ENCODE data around the gene ARNT2.

Gene ARNT2

GRCh38 chr15:80466543-80466942 lies 62.4 kb downstream of the ARNT2 start:
- no peak for DNase-seq

DNA sequence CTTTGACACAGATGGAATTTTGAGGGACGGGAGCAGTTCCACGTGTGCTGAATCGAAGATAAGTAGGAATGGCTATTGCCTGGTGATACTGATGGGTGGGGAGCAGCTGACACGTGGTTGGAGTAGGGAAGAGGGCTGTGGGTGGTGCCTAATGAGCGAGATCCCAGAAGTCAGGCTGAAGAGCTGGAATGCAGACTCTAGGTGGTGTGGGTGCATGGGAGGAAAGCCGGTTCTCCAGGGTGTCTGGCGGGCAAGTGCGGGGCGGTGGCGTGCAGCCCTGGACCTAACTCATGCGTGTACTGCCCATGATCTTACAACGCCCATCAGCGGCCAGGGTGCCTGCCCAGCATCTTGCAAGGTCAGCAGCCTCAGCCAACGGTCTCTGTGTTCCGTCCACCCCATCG lies 63.1 kb downstream of the ARNT2 start:
- DNase-seq: no peak

DNA sequence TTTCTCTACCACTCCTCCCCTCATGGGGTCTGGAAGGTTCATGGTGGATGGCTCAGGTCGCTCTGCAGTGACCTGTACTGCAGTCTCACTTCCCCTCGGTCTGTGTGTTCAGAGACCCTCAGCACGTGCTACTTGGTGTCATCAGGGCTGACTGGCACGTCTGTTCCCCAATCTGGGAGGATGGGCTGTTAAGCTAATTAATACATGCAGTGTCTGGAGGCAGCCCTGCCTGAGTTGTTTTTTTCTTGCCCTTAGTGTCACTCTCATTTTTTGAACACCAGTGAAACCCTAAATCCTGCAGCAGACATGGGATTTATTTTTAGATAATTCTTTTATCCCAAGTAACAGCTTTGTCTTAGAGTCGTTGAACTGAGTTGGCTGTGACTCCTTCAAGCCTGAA lies 64.6 kb downstream of the ARNT2 start:
- no peak for DNase-seq

DNA sequence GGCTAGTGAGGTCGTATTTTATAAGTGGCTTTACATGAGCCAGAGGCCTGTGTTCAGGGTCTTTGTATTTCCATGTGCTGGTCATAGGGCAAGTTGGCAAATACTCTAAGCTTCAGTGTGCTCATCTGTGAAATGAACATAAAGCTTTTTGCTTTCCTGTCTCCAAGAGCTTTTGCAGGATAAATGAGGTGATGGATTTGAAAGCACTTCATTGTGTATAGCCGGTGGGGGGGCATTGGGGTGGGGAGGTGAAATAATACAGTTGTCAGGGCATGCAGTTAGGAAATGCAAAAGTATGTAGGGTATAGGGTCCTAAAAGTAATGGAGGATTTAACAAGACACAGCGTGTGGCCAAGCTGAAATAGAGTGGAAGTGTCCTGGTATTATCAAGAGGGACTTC lies 67.7 kb downstream of the ARNT2 start:
- no peak for DNase-seq

DNA sequence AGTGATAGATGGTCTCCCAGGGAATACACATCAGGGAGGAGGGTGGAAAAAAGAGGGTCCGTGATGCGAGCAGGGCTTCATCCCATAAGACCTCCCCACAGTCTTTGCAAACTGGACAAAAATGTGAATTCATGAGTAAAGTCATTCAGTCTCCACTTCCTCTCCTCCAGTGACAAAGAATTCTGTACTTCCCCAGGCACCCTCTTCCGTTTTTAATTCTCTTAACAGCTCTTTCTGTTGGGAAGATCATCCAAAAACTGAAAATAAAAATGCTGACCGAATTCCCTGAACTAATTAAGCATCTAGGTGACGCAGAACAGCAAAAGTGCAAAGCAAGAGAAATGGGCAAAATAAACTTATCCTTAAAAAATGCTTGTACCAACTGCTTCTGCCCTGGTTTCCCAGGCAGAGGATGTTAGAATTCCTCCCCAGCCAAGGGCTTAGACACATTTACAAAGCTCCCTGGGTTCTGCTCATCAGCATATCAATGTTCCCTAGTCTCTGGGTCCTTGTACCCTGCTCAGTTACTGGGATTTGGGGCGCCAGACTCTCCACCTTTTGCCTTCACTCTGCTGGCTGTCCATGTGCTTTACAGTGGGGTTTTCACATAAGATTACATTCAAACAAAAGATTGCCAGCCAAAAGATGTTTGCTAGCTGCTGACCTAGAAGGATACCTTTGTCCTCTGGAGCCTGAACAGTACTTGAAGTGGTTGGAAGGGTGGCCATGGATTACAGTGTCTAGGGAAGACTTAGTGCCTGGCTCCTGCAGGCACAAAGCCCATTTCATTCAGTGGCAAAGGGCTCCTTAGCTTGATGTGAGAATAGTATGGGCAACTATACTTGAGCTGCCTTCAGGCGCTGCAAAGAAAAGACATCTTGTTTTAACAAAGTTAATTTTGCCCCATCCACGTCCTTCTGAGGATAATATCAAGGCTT lies 69.4 kb downstream of the ARNT2 start:
- no peak for DNase-seq

- DNase-seq: peak; percentile 37
Observed at GRCh38 chr15:80474224-80475215, 70.3 kb downstream of the ARNT2 start.

DNA sequence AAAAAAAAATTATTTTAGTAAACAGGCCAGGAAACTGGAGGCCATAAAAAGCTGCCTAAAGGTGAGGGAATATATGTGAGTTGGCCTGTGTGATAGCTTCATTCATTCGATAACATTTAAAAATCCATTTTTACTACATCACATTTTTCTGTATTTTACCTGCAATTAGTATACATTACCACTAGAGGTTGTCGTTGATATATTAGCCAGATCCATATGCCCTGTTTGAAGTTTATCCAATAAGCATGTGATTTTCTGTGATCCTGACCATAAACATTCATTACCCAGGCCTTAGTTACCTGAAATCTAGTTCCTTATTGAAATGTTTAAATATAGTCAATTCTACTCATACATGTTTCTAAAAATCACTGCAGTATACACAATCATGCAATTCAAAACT lies 71.4 kb downstream of the ARNT2 start:
- DNase-seq: no peak

GRCh38 chr15:80476036-80476435 lies 71.9 kb downstream of the ARNT2 start:
- no peak for DNase-seq

- peak; percentile 54 for DNase-seq
Observed at GRCh38 chr15:80478075-80478474, 73.9 kb downstream of the ARNT2 start.

- no peak for DNase-seq
Observed at GRCh38 chr15:80479191-80479590, 75.0 kb downstream of the ARNT2 start.

DNA sequence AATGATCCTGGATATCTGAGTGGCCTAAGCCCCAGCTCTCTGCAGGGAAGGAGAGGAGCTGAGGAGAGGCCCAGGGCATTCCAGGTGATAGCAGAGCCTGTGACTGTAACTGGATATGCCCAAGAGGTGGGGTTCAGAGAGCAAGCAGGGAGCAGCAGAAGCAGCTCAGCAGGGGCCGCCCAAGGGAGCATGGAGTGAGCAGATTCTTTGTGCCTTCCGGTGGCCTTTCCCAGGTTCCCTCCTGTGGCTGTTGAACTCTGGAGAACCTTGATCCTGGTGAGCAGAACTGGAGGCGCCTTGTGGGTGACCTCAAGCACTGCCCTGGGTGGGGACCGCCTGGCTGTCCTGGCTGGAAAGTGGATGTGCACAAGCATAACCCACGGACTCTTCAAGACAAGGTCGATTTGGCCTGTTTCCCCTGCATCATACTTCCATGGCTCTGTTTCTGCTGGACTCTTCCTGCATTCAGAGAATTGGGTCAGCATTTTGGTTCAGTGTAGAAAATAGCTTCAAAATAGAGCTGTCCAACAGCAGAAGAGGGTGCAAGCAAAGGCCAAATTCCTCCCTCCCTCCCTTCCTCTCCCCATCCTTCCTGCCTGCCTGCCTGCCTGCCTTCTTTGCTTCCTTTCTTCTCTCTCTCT lies 76.1 kb downstream of the ARNT2 start:
- DNase-seq: peak; percentile 73

- DNase-seq: peak; percentile 99
Observed at GRCh38 chr15:80480909-80481308, 76.7 kb downstream of the ARNT2 start.

GRCh38 chr15:80482696-80483095 lies 78.5 kb downstream of the ARNT2 start:
- peak; percentile 53 for DNase-seq

DNA sequence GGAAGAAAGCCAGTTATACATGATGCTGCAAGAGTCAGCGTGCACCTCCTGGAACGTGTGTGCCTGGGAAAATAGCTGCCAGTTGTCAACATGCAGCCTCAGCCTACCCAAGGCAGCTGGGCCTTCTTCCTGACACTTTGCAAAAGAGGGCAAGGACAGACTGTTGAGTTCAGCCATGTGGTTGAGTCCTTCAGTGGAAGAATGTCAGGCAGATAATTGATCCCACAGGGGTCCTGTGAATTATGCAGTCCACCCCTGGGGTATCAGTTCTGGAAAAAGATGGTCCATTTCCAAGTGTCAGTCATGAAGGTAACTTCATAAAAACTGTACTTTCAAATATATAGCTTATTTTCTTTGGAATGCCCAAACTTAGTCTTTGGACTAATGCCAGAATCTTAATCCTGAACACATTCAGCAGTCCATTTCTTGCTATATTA lies 79.6 kb downstream of the ARNT2 start:
- peak; percentile 81 for DNase-seq

DNA sequence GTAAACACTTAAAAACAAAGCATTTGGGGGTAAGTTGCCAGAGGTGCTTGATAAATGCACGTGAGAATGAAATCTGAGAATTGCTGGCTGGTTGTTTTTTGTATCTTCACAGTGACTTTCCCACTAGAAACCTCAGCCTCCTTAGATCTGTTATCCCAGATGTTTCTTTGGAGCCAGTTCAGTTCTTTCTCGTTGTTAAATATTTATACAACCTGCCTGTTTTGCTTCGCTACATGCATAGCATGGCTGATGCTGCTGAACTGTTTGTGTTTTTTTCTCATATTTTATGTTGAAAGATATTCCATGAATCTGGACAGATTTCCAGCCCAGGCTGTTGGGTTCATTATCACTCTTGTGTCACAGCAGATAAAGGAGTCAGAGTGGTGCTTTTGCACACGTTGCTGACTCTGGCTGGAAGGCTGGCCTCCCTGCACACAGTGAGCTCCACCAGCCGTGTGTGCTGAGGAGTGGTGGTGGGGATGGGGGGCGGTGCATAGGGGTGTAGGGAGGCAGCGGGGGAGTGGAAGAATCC lies 80.2 kb downstream of the ARNT2 start:
- peak; percentile 68 for DNase-seq

GRCh38 chr15:80485370-80486164 lies 81.4 kb downstream of the ARNT2 start:
- no peak for DNase-seq

DNA sequence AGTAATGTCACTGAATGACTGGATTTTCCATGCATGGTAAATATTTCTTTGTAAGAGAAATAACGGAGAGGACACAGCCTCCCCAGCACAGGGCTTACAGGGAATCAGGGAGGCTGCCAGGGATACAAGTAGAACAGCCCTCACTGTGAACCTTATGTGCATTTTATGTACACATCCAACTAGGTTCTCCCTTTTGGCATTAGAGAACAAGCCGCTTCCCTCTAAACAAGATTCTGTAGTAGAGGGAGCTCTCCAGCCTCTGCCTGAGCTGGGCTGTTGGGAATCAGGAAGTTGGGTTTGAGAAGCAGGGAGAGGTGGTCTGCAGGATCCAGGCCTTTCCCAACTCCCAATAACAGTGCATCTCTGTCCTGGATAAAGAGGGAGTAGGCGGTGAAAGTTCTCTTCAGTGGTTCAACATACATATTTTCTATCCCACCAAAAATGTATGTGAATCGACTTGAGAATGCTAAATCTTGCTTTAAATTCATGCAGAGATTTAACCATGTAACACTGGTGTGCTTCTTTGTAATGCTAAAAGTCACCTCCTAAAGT lies 83.7 kb downstream of the ARNT2 start:
- DNase-seq: peak; percentile 84

DNA sequence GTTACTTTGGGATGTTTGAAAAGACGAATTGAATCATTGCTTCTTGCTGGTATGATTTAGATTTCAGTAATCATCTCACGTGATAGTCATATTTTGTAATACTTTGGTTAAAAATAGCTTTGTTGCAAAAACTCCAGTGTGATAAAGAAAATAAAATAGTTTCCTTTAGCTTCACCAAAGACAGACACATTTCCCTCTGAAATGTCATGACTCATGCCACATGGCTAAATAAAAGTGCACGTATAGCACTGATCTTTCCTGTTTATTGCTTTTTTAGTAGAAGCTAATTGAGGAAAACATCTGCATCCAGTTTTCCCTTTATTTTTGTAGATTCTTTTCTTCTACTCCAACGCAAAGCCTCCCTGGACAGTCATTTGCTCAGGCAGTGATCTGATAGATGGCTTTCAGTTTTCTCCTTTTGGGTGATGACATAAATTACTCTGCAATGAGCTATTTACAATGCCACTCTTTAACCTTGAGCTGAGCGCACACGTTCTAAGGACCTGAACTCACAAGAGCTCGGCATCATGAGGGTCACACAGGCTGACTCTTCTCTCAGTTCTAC lies 84.9 kb downstream of the ARNT2 start:
- peak; percentile 97 for DNase-seq

DNA sequence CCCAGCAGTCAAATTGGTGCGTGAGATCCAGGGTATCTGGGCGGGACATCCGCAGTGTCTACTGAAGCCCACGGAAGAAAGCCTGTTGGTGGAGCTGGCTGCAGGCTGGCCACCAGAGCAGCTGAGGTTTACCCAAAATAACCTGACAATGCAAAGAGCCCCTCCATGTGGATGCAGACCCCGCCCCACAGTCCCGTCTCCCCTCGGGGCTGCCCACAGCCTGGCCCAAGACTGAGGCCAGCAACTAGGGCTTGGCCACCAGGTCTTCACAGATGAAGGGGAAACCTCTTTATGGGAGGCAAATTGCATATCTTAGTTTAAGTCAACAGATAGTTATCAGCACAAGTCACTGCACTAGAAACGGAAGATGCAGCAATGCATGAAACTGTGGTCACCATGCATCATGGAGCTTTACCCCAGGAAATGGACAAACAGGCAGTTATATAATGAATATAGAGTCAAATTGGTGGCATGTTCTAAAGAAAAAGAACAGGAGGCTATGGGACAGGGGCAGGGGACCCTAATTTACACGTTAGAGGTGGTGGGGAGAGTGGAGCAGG lies 86.3 kb downstream of the ARNT2 start:
- no peak for DNase-seq

DNA sequence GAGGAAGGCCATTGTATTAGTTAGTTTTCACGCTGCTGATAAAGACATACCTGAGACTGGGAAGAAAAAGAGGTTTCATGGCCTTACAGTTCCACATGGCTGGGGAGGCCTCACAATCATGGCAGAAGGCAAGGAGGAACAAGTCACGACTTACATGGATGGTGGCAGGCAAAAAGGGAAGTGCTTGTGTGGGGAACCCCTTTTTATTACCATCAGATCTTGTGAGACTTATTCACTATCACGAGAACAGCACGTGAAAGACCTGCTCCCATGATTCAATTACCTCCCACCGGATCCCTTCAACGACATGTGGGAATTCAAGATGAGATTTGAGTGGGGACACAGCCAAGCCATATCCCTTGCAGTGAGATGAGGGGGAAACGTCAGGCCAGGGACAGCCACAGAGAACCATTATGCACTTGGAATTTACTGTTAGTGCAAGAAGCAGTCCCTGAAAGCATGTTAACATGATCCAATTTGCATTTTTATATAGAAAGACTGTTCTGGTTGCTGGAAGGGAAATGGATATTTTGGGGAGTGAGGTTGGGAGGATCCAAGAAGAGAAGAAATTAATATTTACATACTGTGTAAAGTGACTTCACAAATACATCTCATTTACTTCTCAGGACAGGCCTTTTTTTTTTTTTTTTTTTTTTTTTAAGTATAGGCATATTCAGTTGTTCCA lies 87.1 kb downstream of the ARNT2 start:
- DNase-seq: no peak
